Measurements from ENCODE around the gene ZFAND3. TPM values are rescaled to one million over a fixed set of nuclear protein-coding genes. Genes with fewer than 3 reads are reported as not detected.

The ZFAND3 gene
- total and polyA plus RNA-seq, 2 donors (not counting 1 experiment from before 2014, with no cell fraction given) = 13.5 to 58.3 TPM

GRCh38 chr6:38158762-38159350, 339.3 kb downstream of the ZFAND3 start:
- H3K4me1 Mint-ChIP-seq = peaks cover under 1% of the 10 kb centered on the region
- no peaks in the 10 kb centered on the region for H3K27me3 Mint-ChIP-seq
- ChIA-PET CTCF (no interaction called here), POLR2A (no interaction called here)
- Histone ChIP-seq H3K4me3 (ENCODE audit: control extremely low read depth in 1 of 5, extremely low read depth in 1 of 5, insufficient read depth in 1 of 5, low read depth in 2 of 5, low read length in 4 of 5) (no peak overlapping the region), H2AFZ (ENCODE audit: insufficient read depth, low read depth, low read length, poor library complexity, severe bottlenecking) (no peak overlapping the region), H4K20me1 (ENCODE audit: control insufficient read depth, insufficient read depth, low read length, poor library complexity, severe bottlenecking) (no peaks in the 10 kb centered on the region), H3K9ac (ENCODE audit: low read length) (no peak overlapping the region), H3K4me1 (ENCODE audit: control insufficient read depth in 2 of 2, insufficient read depth in 2 of 2, low read length in 2 of 2) (peaks cover 0 to under 1% of the 10 kb centered on the region in 2 donors), H3K79me2 (ENCODE audit: control insufficient read depth, insufficient read depth, low read length) (no peaks in the 10 kb centered on the region), H3K36me3 (replicated peaks in 1 of 2; ENCODE audit: control extremely low read depth in 1 of 2, control insufficient read depth in 1 of 2, extremely low read depth in 1 of 2, insufficient read depth in 2 of 2, low read length in 1 of 2) (peaks cover 0 to 4% of the 10 kb centered on the region in 2 experiments), H3K27me3 (replicated peaks in 1 of 4; ENCODE audit: control extremely low read depth in 1 of 4, control insufficient read depth in 3 of 4, insufficient read depth in 4 of 4, low read length in 3 of 4) (no peaks in the 10 kb centered on the region), H3K27ac (ENCODE audit: low read length in 2 of 2) (no peak overlapping the region), H3K4me2 (replicated peaks; ENCODE audit: low read depth, low read length, poor library complexity, severe bottlenecking) (no peak overlapping the region), H3K9me3 (ENCODE audit: control extremely low read depth in 1 of 3, control insufficient read depth in 2 of 3, insufficient read depth in 1 of 3, low read length in 2 of 3) (no peaks in the 10 kb centered on the region)
- DNase-seq = no peak
- H3K4me3 Mint-ChIP-seq = no peak overlapping the region
- intact Hi-C loops (cut with micrococcal nuclease) = no loop called here
- H3K9me3 Mint-ChIP-seq (ENCODE audit: insufficient read depth) = no peaks in the 10 kb centered on the region
- TF ChIP-seq EZH2 (IDR thresholded peaks at IDR 0.05; ENCODE audit: borderline replicate concordance, insufficient read depth, low read depth, low read length, poor library complexity, severe bottlenecking) (no peak), CTCF (IDR thresholded peaks at IDR 0.05) (no peak)
- WGBS (ENCODE audit: insufficient coverage) = 95% methylated on average over 14 of the region's 14 CpGs
- ATAC-seq (ENCODE audit: low read depth) = no peak
- H3K27ac Mint-ChIP-seq = no peak overlapping the region

GRCh38 chr6:38159596-38159995, 340.1 kb downstream of the ZFAND3 start:
- no peak overlapping the region for H3K9ac ChIP-seq (ENCODE audit: low read length)
- H3K9me3 ChIP-seq (ENCODE audit: control extremely low read depth in 1 of 3, control insufficient read depth in 2 of 3, insufficient read depth in 1 of 3, low read length in 2 of 3) = no peaks in the 10 kb centered on the region
- ATAC-seq (ENCODE audit: low read depth) = no peak
- no peaks in the 10 kb centered on the region for H3K4me1 ChIP-seq (ENCODE audit: control insufficient read depth in 2 of 2, insufficient read depth in 2 of 2, low read length in 2 of 2)
- TF ChIP-seq EZH2 (IDR thresholded peaks at IDR 0.05; ENCODE audit: borderline replicate concordance, insufficient read depth, low read depth, low read length, poor library complexity, severe bottlenecking) (no peak), CTCF (IDR thresholded peaks at IDR 0.05) (no peak)
- H3K4me3 ChIP-seq (ENCODE audit: control extremely low read depth in 1 of 5, extremely low read depth in 1 of 5, insufficient read depth in 1 of 5, low read depth in 2 of 5, low read length in 4 of 5) = no peak overlapping the region
- no peak overlapping the region for H3K4me3 Mint-ChIP-seq
- no peak overlapping the region for H3K27ac Mint-ChIP-seq
- no peaks in the 10 kb centered on the region for H3K9me3 Mint-ChIP-seq (ENCODE audit: insufficient read depth)
- POLR2A ChIA-PET = no interaction called here
- peaks cover 0 to 1% of the 10 kb centered on the region in 2 experiments for H3K36me3 ChIP-seq (replicated peaks in 1 of 2; ENCODE audit: control extremely low read depth in 1 of 2, control insufficient read depth in 1 of 2, extremely low read depth in 1 of 2, insufficient read depth in 2 of 2, low read length in 1 of 2)
- no peaks in the 10 kb centered on the region for H3K4me1 Mint-ChIP-seq
- intact Hi-C loops (cut with micrococcal nuclease) = no loop called here
- H3K27ac ChIP-seq (ENCODE audit: low read length in 2 of 2) = no peak overlapping the region
- CTCF ChIA-PET = no interaction called here
- H4K20me1 ChIP-seq (ENCODE audit: control insufficient read depth, insufficient read depth, low read length, poor library complexity, severe bottlenecking) = no peaks in the 10 kb centered on the region
- 89% methylated on average over 5 of the region's 8 CpGs for WGBS (ENCODE audit: insufficient coverage)
- no peaks in the 10 kb centered on the region for H3K27me3 Mint-ChIP-seq
- no peaks in the 10 kb centered on the region for H3K27me3 ChIP-seq (replicated peaks in 1 of 4; ENCODE audit: control extremely low read depth in 1 of 4, control insufficient read depth in 3 of 4, insufficient read depth in 4 of 4, low read length in 3 of 4)
- no peak overlapping the region for H2AFZ ChIP-seq (ENCODE audit: insufficient read depth, low read depth, low read length, poor library complexity, severe bottlenecking)
- H3K79me2 ChIP-seq (ENCODE audit: control insufficient read depth, insufficient read depth, low read length) = no peaks in the 10 kb centered on the region
- no peak for DNase-seq
- H3K4me2 ChIP-seq (replicated peaks; ENCODE audit: low read depth, low read length, poor library complexity, severe bottlenecking) = no peak overlapping the region
